Stimulated activated CD8-positive, alpha-beta memory T cell treated with anti-CD3 and anti-CD28 coated beads, Interleukin-15, amount 100 ng/mL, for 4 hours (primary cell): ENCODE measurements around the gene C20orf173.
A peak's percentile ranks its signal among the peaks of the same experiment; 100 is the strongest.
"Not testable (repeated sequence)": the region's sequence is repeated elsewhere in the genome, so short reads cannot be mapped to it uniquely, and the experiment has no call there.

ENCODE experiments used
- DNase-seq, 2 donors: peaks; one replicate each; pipeline ENCODE4 v3.0.0-alpha.2; 2020; ENCODE audit warnings: low read depth in 2 of 2

C20orf173 gene

GRCh38 chr20:35546127-35546526 is 16.7 kb upstream of the C20orf173 start:
- no peak for DNase-seq

- DNase-seq: not testable (repeated sequence)
These were observed 15.5 kb upstream of the C20orf173 start for GRCh38 chr20:35544941-35545340.

DNA sequence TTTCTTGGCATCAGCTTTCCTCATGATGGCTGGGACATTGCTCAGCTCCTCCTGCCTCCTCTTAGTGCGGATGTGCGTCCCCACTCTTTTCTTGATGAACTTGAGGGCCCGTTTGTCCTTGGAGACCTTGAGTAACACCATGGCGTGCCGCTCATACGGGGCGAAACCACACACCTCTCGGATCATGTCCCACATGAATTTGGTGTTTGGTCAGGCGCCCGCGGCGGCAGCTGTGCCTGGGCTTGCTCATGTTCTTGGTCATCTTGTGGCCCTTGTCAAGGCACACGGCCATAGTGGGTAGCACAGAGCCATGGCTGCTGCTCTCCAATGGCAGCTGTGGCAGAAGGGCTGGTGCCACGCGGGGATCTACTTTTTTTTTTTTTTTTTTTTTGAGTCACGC is 15.0 kb upstream of the C20orf173 start:
- DNase-seq: no peak

GRCh38 chr20:35542990-35543389 is 13.5 kb upstream of the C20orf173 start:
- no peak for DNase-seq

DNA sequence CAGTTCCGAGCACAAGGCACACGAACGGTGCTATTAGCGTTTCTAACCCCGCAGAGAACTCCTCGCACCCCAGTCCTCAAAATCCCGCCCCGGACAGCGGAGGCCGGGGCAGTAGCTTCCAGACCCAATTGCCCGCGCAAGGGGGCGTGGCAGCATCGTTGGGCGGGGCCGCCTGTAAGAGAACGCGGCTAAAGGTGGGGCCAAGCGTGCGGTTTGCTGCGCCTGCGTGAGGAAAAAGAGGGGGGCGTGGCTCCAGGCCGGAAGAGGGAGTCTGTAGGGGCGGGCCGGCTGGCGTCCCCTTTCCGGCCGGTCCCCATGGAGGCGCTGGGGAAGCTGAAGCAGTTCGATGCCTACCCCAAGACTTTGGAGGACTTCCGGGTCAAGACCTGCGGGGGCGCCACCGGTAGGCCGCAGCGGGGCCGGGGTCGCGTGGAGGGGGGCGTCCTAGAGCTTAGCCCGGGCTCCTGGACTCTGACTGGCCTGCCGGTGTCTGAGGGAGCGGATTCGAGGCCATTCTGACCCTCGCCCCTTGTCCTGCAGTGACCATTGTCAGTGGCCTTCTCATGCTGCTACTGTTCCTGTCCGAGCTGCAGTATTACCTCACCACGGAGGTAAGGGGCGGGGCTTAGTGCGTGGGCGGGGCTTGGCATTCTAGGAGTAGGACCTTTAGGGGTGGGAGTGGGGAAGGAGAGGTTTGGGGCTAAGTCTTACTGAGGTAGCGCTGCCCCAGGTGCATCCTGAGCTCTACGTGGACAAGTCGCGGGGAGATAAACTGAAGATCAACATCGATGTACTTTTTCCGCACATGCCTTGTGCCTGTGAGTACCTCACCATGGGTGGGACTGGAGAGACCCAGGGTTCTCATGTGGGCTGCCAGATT is 12.6 kb upstream of the C20orf173 start, which contains the start of gene ERGIC3:
Gene ERGIC3 (plus strand): TSS at position 296 of the 880 bp plus-strand sequence. CDS start 20 bp downstream, at position 316.
- peak; percentile 91 to 92 for DNase-seq

DNA sequence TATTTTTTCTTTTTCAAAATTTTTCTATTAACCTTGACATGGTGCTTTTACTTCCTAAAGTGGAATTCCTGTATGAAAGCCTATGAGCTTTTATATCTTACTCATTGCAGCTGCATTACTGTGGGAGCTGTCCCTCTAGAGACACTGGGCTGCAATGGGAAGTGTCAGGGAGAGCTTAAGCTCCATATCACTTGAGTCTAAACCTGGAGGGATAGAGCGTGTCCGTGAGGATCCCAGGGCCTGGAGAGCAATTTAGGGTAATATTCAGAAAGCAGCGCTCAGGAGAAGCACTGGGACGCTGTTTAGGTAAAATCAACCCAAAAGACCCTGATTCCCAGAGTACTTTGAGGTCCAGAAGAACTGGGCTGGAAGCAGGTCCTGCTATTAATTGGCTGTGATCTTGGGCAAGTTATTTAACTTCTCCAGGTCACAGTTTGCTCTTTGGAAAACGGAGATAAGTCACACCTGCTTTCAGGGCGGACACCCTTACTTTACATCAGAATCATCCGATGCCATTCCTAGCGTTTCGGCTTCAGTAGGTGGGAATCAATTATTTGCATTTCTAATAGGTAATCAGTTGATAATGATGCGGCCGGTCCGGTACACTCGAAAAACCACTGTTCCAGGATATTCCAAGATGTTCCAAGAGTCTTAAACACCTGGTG is 11.8 kb upstream of the C20orf173 start:
- no peak for DNase-seq

- no peak for DNase-seq
These were observed 10.3 kb upstream of the C20orf173 start for GRCh38 chr20:35539756-35540212.

DNA sequence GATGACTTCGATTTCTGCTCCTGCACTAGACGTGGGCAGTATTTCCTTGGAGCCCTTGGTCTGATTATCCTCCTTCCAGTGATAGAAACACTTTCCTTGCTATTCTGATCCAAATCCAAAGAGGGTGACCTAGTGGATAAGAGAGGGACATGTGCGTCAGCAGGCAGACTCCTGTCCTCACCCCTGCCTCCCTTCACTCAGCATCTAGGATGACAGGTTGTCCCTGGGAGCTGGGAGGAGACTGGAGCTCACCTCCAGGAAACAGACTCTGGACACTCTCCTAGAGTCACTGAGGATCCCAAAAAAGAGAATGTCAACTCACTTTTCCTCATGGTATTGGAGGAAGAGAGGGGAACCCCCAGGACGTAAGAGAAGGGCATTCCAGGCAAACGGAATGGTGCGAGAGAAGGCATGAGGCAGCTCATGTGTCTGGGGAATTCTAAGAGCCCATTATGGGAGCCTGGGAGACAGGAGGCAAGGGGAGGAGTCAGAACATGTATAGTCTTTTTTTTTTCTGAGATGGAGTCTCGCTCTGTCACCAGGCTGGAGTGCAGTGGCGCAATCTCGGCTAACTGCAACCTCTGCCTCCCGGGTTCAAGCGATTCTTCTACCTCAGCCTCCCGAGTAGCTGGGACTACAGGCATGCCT is 2.2 kb downstream of the C20orf173 start:
- DNase-seq: no peak

DNA sequence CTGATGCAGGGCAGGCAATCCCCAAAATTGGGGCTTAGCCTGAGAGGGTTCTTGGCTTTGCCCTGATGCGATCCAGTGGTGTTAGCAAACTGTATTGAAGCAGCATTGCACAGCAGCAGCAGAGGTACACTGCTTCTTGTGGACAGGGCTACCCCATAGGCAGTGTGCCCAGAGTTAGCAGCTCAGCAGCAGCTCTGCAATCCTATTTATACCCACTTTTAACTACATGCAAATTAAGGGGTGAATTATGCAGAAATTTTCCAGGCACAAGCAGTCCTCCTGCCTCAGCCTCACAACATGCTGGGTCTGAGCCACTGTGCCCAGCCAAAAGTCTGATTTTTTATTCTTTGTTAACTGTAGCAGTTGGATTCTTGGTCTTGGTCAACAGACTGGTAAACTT is 3.8 kb downstream of the C20orf173 start:
- no peak for DNase-seq

DNA sequence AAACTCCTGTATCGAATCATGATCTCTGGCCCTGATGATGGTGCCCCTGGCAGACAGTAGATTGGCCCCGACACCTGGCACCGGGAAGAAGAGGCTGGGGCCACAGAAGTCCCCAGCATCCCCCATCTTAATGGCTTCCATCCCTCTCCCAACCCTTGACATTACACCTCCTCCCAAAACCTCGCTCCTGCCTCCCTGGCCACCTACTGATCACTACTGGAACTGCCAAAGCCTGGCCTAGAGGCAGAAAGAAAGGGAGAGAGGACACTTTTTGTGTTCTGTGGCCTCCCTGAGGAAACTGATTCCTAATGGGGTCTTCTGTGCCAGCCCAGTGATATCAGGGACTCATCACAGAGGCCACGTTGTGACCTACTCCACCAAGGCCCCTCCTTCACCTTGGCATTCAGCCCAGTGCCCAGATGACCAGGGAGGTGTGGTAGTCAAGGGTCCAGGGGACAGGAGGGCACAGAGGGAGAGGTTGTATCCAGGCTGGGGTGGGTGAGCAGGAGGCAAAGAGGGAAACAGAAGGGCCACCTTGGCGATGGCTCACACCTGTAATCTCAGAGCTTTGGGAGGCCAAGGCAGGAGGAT is 6.1 kb downstream of the C20orf173 start:
- DNase-seq: no peak

GRCh38 chr20:35518955-35519354 is 10.5 kb downstream of the C20orf173 start:
- DNase-seq: no peak

- DNase-seq: not testable (repeated sequence)
These were observed 11.7 kb downstream of the C20orf173 start for GRCh38 chr20:35517767-35518166.

- DNase-seq: no peak
These were observed 12.3 kb downstream of the C20orf173 start for GRCh38 chr20:35517125-35517524.

GRCh38 chr20:35515949-35516645 is 13.4 kb downstream of the C20orf173 start:
- no peak for DNase-seq

DNA sequence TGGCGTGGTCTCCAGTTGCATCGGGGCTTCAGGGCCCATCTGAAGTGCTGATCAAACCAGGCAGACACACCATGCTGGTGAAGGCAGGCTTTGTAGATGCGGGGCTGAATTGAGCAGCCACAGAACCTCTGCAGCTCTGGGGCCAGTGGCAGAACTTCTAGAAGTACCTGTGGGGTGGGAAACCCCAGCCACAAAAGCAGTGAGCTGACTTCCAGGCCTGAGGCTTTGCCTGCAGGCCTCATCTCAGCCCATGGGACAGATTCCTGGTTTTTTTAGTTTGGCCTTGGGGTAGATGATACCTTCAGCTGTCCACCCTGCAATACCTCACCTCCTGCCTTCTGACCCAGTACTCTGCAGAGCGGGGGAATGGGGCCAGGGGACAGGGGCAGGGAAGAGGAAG is 14.1 kb downstream of the C20orf173 start:
- no peak for DNase-seq

DNA sequence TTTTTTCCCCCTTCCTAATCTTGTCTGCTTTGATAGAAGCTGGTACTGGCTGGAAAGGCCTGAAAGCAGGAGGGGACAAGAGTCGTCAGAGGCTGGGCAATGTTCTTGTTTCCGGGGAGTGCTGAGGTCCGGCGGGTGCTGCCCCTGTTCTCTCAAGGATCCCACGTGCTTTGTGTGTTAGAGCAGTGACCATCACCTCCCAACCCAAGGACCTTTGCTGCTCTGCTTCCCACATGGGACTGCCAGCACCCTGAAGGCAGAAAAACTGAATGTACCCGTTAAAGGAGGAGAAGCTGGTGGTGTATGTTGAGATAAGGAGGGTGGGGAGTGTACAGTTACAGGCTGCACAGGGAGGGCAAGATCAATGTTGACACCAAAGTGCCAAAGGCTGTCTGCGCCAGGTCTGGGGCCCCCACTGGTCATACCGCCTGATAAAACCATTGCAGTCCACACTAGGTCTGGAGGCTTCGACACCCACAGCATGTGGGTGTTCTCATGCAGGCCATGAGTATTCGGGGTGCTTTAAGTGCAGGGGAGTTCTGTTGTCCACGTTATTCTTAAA is 15.0 kb downstream of the C20orf173 start:
- DNase-seq: no peak

- no peak for DNase-seq
These were observed 17.5 kb downstream of the C20orf173 start for GRCh38 chr20:35511814-35512420.

DNA sequence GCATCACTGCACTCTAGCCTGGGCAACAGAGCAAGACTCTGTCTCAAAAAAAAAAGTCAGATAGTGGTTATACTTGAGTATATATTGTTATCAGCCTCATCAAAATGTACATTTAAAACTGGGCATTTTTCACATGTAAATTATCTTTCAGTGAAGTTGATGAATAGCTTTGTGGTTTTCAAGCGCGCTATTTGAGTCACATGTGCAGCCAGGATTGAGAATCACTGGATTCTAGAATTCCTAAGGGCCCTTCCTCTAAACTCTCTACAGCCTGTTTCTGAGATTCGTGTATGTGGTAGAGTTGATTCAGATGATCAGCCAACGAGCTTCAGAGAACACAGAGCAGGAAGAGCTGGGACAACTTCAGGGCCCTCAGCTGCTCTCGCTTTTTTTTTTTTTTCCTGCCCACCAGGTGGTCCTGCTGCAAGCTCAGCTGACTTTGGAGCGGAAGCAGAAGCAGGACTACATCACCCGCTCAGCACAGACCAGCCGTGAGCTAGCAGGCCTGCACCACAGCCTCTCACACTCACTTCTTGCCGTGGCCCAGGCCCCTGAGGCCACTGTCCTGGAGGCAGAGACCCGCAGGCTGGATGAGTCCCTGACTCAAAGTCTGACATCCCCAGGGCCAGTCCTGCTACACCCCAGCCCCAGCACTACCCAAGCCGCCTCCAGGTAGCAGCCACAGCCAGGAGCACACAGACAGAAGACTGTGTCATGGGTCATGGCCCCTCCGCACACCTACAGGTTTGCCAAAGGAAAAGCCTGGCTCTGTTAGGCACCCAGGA is 18.3 kb downstream of the C20orf173 start:
- no peak for DNase-seq

DNA sequence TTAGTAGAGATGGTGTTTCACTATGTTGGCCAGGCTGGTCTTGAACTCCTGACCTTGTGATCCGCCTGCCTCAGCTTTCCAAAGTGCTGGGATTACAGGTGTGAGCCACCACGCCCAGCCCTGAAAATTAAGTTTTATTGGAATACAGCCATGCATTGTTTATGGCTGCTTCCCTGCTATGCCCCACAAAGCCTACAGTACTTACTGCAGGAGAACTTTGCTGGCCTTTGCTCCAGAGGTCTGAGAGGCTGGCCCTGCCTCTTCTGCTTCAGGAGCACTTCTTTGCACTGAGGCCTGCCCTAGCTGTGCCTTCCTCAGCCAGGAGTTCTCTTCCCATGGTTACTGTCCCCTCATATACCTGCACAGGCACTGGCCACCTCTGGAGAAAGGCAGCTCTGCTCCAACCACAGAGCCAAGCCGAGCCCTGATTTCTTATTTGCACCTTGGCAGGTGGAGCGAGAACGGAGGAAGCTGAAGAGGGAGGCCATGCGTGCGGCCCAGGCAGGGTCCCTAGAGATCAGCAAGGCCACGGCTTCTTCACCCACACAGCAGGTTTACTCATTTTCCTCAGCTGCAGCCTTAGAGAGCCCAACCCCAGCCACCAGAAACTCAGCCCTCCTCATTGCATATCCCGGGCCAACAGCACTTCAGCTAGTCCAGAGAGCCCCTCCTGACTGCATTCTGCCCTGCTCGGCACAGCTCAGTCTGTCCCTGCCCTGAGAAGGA is 20.8 kb downstream of the C20orf173 start:
- no peak for DNase-seq
